Mesendoderm (in vitro differentiated cells): ENCODE results near the gene ERBB4.

ENCODE experiments used
- DNase-seq: peaks from one replicate; pipeline ENCODE4 v3.0.0; 2013
- H2AK5ac ChIP-seq: 2 replicates; pipeline ENCODE4 v1.6.1; 2013; ENCODE audit warnings: low read length, inconsistent platforms
- H2BK120ac ChIP-seq: 2 replicates; pipeline ENCODE4 v1.6.1; 2013; ENCODE audit warnings: low read depth, mild to moderate bottlenecking, low read length, moderate library complexity, mixed read lengths
- H2BK15ac ChIP-seq: replicated peaks from 2 replicates; pipeline ENCODE4 v1.6.1; 2013; ENCODE audit warnings: low read depth, mild to moderate bottlenecking, moderate library complexity
- H2BK5ac ChIP-seq: 2 replicates; pipeline ENCODE4 v1.6.1; 2013; ENCODE audit warnings: low read length, inconsistent platforms
- H3K18ac ChIP-seq: 2 replicates; pipeline ENCODE4 v1.6.1; 2013; ENCODE audit warnings: mild to moderate bottlenecking, low read length, mixed read lengths
- H3K23ac ChIP-seq: one replicate; pipeline ENCODE4 v1.6.1; 2013; ENCODE audit warnings: low read length
- H3K27ac ChIP-seq: 2 replicates; pipeline ENCODE4 v1.5.1; 2013; ENCODE audit warnings: low read depth, mild to moderate bottlenecking, inconsistent platforms, low read length, moderate library complexity
- H3K27me3 ChIP-seq: 2 replicates; pipeline ENCODE4 v1.6.1; 2013; ENCODE audit warnings: low read length, control low read depth, mild to moderate bottlenecking, inconsistent platforms; ENCODE audit not compliant: insufficient read depth, poor library complexity
- H3K36me3 ChIP-seq: 2 replicates; pipeline ENCODE4 v1.6.1; 2013; ENCODE audit warnings: low read length, inconsistent platforms; ENCODE audit not compliant: control insufficient read depth, insufficient read depth
- H3K4ac ChIP-seq: one replicate; pipeline ENCODE4 v1.6.1; 2013; ENCODE audit warnings: low read depth, mild to moderate bottlenecking, low read length, moderate library complexity
- H3K4me1 ChIP-seq: 2 replicates; pipeline ENCODE4 v1.6.1; 2013; ENCODE audit warnings: low read depth, low read length, inconsistent platforms; ENCODE audit not compliant: control insufficient read depth
- H3K4me2 ChIP-seq: 2 replicates; pipeline ENCODE4 v1.6.1; 2013; ENCODE audit warnings: low read length
- H3K4me3 ChIP-seq: 2 replicates; pipeline ENCODE4 v1.5.1; 2013; ENCODE audit warnings: mild to moderate bottlenecking, low read length
- H3K56ac ChIP-seq: one replicate; pipeline ENCODE4 v1.6.1; 2013; ENCODE audit warnings: low read length
- H3K79me1 ChIP-seq: 2 replicates; pipeline ENCODE4 v1.6.1; 2013; ENCODE audit warnings: low read length, inconsistent platforms
- H3K79me2 ChIP-seq: 2 replicates; pipeline ENCODE4 v1.6.1; 2013; ENCODE audit warnings: mild to moderate bottlenecking, low read length; ENCODE audit not compliant: control insufficient read depth, insufficient read depth
- H3K9ac ChIP-seq: 2 replicates; pipeline ENCODE4 v1.6.1; 2013; ENCODE audit warnings: low read length, inconsistent platforms
- H4K5ac ChIP-seq: one replicate; pipeline ENCODE4 v1.6.1; 2013; ENCODE audit warnings: low read length
- H4K8ac ChIP-seq: one replicate; pipeline ENCODE4 v1.6.1; 2013; ENCODE audit warnings: low read depth, mild to moderate bottlenecking, control low read depth, low read length, moderate library complexity
- WGBS: extraction: QIAGEN DNeasy Blood & Tissue Kit; methylation state at CpG from one replicate; pipeline ENCODE4 v1.1.7; 2013; ENCODE audit warnings: low lambda C conversion rate, missing lambda C conversion rate; ENCODE audit not compliant: insufficient coverage; ENCODE audit errors: extremely low coverage; 5-methylcytosine and 5-hydroxymethylcytosine counted together

The ERBB4 gene

GRCh38 chr2:211367711-211368110, 1170.9 kb downstream of the ERBB4 start:
- Histone ChIP-seq H3K27me3 (no peaks in the 10 kb centered on the region), H2BK120ac (no peak overlapping the region), H3K4me2 (no peak overlapping the region), H3K79me2 (no peaks in the 10 kb centered on the region), H3K9ac (no peak overlapping the region), H3K23ac (no peak overlapping the region), H3K36me3 (no peaks in the 10 kb centered on the region), H3K18ac (peak overlapping the region; percentile 54), H3K27ac (no peak overlapping the region), H3K56ac (no peak overlapping the region), H3K4me3 (no peak overlapping the region), H3K4me1 (peaks cover 8% of the 10 kb centered on the region), H4K5ac (no peak overlapping the region), H2BK5ac (peak overlapping the region; percentile 24), H2BK15ac (no peak overlapping the region), H3K4ac (no peak overlapping the region), H3K79me1 (no peaks in the 10 kb centered on the region), H2AK5ac (no peak overlapping the region), H4K8ac (no peak overlapping the region)
- peak; percentile 47 for DNase-seq
- WGBS, result no CpG with 5 or more reads among the region's 4 CpGs

- Histone ChIP-seq H3K27me3 (no peaks in the 10 kb centered on the region), H3K4me1 (peaks cover 8% of the 10 kb centered on the region), H3K56ac (no peak overlapping the region), H2BK15ac (no peak overlapping the region), H3K4me2 (no peak overlapping the region), H3K4ac (no peak overlapping the region), H3K79me2 (no peaks in the 10 kb centered on the region), H3K9ac (no peak overlapping the region), H3K79me1 (no peaks in the 10 kb centered on the region), H3K18ac (peak overlapping the region; percentile 54), H3K27ac (no peak overlapping the region), H3K23ac (no peak overlapping the region), H4K8ac (no peak overlapping the region), H2AK5ac (no peak overlapping the region), H3K4me3 (no peak overlapping the region), H3K36me3 (no peaks in the 10 kb centered on the region), H2BK120ac (no peak overlapping the region), H4K5ac (no peak overlapping the region), H2BK5ac (peak overlapping the region; percentile 24)
- DNase-seq, result no peak
- WGBS, result no CpG with 5 or more reads among the region's 4 CpGs
These were observed 1171.3 kb downstream of the ERBB4 start for GRCh38 chr2:211367293-211367692.

DNA sequence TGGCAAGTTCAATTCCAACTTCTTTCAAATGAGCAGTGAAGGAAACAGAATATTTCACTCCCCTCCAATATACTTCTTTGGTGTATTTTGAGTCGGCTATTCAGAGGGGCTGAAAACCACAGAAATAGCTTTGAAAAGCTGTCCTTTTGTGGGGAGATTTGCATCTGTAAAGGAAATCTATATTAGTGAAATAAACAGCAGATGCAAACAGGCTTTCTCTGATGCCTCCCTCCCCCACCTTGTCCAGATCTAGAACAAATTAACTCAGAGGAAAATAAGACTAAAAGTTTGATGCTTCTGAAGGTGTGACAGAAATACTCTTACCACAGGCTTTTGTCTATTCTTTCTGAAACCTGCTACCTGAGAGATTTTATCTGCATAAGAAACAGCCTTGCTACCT, 1173.7 kb downstream of the ERBB4 start:
- Histone ChIP-seq H3K27me3 (no peaks in the 10 kb centered on the region), H3K79me2 (no peaks in the 10 kb centered on the region), H3K18ac (no peak overlapping the region), H3K4me2 (no peak overlapping the region), H3K23ac (no peak overlapping the region), H4K5ac (no peak overlapping the region), H2BK5ac (no peak overlapping the region), H3K79me1 (no peaks in the 10 kb centered on the region), H3K4me3 (no peak overlapping the region), H2BK15ac (no peak overlapping the region), H3K56ac (no peak overlapping the region), H3K27ac (no peak overlapping the region), H3K4ac (no peak overlapping the region), H2BK120ac (no peak overlapping the region), H3K9ac (no peak overlapping the region), H2AK5ac (no peak overlapping the region), H3K36me3 (no peaks in the 10 kb centered on the region), H4K8ac (no peak overlapping the region), H3K4me1 (peaks cover 8% of the 10 kb centered on the region)
- DNase-seq, result no peak
- WGBS, result no CpG with 5 or more reads among the region's 1 CpG

DNA sequence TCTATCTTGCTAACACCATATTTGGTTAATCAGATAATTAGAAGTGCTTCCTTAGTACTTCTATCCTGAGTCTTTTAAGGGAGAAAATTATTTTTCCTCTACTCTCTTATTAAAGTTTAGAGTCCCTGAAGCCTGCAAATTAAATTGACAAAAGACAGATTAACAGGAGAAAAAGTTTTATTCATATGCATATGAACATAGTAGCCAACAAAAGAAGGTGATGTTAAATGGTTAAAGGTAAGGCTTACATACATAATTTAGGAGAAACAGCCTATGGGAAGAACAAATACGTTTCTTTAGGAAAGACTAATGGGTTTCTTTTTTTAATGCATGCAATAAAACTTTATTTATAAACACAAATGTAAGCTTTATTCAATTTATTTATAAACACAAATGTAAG, 1177.2 kb downstream of the ERBB4 start:
- H3K27ac ChIP-seq, result no peak overlapping the region
- H2BK15ac ChIP-seq, result no peak overlapping the region
- no peak overlapping the region for H3K9ac ChIP-seq
- no CpG with 5 or more reads among the region's 1 CpG for WGBS
- no peak overlapping the region for H3K56ac ChIP-seq
- H2AK5ac ChIP-seq, result no peak overlapping the region
- H3K79me2 ChIP-seq, result no peaks in the 10 kb centered on the region
- H3K4me3 ChIP-seq, result no peak overlapping the region
- H2BK120ac ChIP-seq, result no peak overlapping the region
- H3K27me3 ChIP-seq, result no peaks in the 10 kb centered on the region
- H3K18ac ChIP-seq, result no peak overlapping the region
- H3K36me3 ChIP-seq, result no peaks in the 10 kb centered on the region
- H3K4me2 ChIP-seq, result no peak overlapping the region
- H3K79me1 ChIP-seq, result no peaks in the 10 kb centered on the region
- H2BK5ac ChIP-seq, result no peak overlapping the region
- no peak overlapping the region for H3K4ac ChIP-seq
- H4K5ac ChIP-seq, result no peak overlapping the region
- no peak for DNase-seq
- H3K23ac ChIP-seq, result no peak overlapping the region
- H3K4me1 ChIP-seq, result no peaks in the 10 kb centered on the region
- H4K8ac ChIP-seq, result no peak overlapping the region

- H3K4me3 ChIP-seq, result no peak overlapping the region
- H3K4ac ChIP-seq, result no peak overlapping the region
- no peak overlapping the region for H3K9ac ChIP-seq
- no peaks in the 10 kb centered on the region for H3K27me3 ChIP-seq
- H2BK5ac ChIP-seq, result no peak overlapping the region
- no peak overlapping the region for H3K23ac ChIP-seq
- no peaks in the 10 kb centered on the region for H3K36me3 ChIP-seq
- no peak overlapping the region for H3K18ac ChIP-seq
- no peak for DNase-seq
- H3K56ac ChIP-seq, result no peak overlapping the region
- no peak overlapping the region for H3K4me2 ChIP-seq
- no peaks in the 10 kb centered on the region for H3K79me2 ChIP-seq
- H3K4me1 ChIP-seq, result no peaks in the 10 kb centered on the region
- no peak overlapping the region for H3K27ac ChIP-seq
- H4K5ac ChIP-seq, result no peak overlapping the region
- no peak overlapping the region for H2AK5ac ChIP-seq
- no peak overlapping the region for H4K8ac ChIP-seq
- H3K79me1 ChIP-seq, result no peaks in the 10 kb centered on the region
- no peak overlapping the region for H2BK120ac ChIP-seq
- no peak overlapping the region for H2BK15ac ChIP-seq
These were observed 1179.3 kb downstream of the ERBB4 start for GRCh38 chr2:211359347-211359746.

- Histone ChIP-seq H3K79me2 (no peaks in the 10 kb centered on the region), H3K4me1 (no peaks in the 10 kb centered on the region), H2BK120ac (no peak overlapping the region), H3K27ac (no peak overlapping the region), H3K36me3 (no peaks in the 10 kb centered on the region), H2BK5ac (no peak overlapping the region), H3K9ac (no peak overlapping the region), H3K4ac (no peak overlapping the region), H2AK5ac (no peak overlapping the region), H3K23ac (no peak overlapping the region), H4K5ac (no peak overlapping the region), H3K4me3 (no peak overlapping the region), H3K18ac (no peak overlapping the region), H3K56ac (no peak overlapping the region), H3K27me3 (no peaks in the 10 kb centered on the region), H3K4me2 (no peak overlapping the region), H3K79me1 (no peaks in the 10 kb centered on the region), H4K8ac (no peak overlapping the region), H2BK15ac (no peak overlapping the region)
- WGBS, result no CpG with 5 or more reads among the region's 3 CpGs
- no peak for DNase-seq
These were observed 1180.1 kb downstream of the ERBB4 start for GRCh38 chr2:211358504-211358903.
